NCI-H226 (cell line): ENCODE results near the gene THADA.

Source experiments
- DNase-seq: peaks from one replicate; pipeline ENCODE4 v3.0.0-alpha.2; 2015

THADA gene

DNA sequence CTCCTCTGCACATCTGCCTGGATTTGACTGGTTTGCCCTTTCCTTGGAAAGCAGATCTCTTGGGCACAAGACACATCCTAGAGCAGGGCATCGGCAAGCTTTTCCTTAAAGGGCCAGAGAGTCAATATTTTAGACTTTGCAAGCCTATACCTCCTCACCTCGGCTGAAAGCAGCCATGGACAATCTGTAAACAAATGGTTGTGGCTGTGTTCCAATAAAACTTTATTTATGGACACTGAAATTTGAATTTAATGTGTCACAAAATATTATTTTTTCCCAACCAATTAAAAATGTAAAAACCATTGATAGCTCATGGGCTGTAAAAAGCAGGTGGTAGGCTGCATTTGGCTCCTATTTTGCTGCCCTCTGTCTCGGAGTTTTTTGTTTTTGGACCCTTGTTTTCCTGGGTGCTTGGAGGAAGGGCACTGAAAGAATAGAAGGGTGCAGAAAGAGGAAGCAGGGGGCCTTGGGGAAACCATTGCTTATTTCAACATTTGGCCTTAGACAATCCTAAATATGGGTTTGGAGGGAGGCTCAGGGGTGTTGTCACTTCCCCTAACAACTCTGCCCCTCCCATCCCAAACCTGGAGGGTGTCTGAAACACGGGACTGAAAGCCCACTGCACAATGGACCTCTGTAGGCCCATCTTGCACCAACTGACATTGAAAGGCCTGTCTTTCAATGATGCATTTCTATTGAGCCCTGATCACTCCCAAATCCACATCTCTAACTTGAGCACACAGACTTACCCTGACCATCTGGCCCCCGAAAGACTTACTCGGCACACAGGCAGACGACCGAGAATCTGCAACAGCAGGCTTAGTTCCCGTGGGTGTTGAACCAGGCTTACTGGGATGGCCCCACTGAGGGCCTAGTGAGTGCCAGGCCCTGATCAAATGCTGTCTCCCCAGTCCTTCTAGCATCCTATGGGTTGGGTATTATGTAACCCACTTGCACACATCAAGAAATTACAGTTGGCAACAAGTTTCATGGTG lies 362.3 kb downstream of the THADA start:
- DNase-seq, result no peak

DNA sequence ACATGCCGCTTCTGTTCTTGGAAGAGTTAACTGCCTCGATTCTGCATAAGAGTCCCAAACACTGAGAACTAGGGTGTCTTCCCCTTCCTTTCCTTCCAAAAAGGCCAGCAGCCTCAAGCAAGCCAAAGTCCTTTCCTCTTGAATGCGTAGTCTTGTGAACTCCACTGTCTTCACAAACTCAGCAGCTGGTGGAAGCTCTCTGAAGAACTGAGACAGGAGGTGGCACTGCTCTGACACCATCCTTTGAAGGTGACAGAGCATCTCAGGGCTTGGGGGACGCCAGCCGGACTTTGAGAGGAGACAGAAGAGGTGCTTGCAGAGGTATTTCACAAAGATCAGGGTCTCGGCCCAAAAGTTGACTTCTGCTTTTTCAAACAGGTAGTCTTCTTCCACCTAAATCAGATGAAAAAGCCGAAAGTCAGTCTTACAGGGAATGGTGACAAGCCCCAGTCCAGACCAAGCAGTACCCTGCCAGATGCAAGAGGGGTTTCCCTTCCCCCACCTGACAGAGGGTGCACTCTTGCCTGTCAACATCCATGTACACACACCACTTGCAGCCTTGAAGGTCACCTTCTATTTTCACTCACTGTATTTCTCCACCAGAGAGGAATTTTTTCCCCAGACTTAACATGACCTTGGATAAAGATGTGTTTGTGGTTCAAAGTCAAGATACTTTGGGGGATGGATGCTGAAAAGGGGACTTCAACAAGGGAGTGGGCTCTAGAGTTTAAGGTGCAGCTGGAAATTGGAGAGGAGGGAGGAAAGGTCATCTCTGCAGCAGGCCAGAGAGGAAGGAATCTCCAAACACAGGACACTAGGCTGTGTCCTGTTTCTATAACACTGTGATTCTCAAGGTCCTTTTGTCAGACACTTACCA lies 364.6 kb downstream of the THADA start:
- DNase-seq, result no peak

DNA sequence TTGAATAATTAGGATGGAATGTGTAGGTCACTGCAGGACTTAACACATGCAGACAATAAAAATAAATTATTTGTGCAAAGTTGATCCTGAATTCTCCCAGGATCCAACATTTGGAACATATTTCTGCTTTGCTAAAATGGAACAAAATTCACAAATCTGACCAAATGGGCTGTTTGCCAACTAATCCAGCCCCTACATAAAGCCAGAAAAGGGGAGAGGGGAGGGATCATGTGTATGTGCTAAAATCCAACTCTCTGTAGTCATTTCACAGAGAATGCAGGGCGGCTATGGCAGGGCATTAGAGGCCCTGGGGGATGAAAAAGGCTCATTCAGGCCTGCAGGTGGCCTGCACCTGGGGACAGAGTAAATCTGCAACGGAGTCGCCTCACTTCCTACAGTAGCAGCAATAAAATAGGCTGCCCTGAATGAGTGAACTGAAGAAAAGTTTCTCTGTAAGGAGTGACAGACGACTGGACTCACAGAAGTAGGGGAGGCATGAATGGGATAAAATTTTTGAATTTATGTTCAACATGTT lies 365.4 kb downstream of the THADA start:
- no peak for DNase-seq

DNA sequence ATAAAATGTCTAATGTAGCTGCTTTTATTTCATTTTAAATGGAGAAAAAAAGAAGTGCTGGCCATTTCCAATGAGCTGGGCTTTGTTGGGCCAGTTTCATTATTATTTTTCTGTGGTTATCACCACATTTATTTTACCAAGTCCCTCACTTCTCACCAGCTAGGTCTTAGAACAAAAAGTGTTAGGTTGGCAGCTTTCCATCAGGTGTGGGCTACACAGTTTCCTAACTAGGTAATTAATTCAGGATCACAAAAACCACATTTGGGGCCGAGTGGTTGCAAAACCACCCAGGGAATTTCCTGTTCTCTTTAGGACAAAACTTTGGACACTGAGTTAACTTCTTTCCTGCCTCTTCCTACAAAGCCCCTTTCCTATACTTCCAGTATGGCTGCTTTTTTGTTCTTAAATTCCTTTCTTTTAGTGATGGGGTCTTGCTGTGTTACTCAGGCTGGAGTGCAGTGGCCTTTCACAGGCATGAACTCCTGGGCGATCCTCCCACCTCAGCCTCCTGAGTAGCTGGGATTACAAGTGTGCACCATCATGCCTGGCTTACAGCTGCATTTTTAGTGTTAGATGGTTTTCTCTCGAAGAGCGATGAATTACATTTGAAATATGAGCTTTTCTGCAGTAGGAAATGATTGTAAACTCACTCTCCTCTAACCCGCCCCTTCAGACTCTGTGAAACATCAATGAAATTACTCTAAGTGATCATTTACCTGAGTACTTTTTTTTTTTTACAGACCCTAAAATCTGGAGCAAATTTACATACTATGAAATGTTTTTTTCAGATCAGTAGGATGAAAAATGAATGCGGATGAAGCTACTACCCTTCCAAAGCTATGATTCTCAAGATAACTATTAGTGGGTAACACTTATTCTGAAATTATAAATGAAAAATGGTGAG lies 366.8 kb downstream of the THADA start:
- DNase-seq, result no peak

DNA sequence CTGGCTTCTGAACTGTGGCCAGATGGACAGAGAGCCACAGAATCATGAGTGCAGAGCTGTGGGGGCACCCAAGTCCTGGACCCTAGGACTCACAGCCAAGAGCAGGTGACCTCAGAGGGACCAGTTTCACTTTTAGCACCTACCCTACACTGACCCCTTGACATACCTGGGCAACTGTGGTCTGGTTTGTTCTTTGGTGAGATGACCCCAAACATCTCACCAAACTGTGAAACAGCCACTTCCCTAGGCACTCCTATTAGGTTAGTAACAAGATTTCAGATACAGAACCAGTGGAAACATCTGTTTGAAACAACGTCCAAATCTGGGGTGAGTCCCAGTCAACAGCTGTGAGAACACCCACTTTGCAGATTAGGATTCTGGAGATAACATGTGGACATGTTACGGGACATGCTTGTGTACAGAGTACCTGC lies 367.5 kb downstream of the THADA start:
- DNase-seq, result no peak

DNA sequence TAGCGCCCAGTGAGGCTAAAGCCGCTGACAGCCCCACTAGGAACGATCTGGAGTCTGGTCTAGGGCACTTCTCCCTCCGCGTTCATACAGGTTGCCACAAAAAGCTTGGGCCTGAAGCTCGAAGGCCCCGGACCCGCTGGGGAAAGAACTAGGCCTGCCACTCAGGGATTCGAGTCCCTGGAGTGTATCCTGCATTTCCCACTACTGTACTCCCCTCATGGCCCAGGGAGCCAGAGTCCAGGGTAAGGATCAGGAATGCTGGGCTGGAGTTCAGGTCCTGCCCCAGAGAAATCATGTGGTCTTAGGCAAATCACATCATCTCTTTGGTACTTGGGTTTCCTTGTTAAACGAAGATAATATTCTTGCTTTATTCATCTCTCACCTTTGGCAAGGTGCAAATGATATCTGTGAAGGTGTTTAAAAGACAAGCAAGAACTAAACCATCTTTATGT lies 368.0 kb downstream of the THADA start:
- DNase-seq, result no peak

DNA sequence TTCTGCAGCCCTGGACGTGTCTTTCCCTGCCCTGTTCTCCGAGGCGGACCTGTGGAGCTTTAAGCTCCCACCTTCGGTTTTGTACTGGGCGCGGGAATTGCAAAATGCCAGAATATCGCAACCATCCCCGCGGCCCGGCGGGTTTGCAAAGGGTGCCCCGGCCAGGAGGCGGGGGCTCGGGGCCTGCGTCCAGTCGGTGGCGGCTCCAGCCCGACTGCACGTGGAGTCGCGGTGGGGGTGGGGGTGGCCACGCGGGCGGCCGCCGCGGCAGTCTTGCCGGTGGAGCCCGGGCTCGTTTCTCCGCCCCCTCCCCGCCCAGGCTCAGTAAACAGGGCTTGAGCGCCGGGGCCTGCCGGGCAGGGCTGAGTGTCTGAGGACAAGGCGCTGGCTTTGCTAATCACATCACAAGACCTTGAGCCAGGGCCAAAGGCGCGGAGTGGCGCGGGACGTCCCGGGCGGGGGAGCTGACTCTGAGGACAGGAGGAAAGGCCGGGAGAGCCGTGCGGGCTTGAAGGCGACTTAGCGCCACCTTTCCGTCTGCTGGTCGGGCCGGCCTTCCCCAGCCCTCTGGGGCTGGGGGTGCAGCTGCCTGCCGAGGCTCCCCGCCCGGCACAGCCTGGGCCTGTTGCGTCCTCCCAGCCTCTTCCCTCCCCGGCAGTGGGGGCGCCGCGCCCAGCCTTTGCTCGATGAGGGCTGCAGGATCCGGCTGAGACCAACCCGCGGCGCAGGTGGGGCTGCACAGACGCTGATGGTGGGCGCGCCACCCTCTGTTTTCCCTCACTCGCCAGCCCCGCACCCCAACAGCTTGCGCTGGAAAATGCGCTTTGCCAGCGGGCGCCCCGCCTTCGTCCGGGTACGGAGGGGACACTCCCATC lies 368.6 kb downstream of the THADA start:
- DNase-seq, result peak; percentile 65

DNA sequence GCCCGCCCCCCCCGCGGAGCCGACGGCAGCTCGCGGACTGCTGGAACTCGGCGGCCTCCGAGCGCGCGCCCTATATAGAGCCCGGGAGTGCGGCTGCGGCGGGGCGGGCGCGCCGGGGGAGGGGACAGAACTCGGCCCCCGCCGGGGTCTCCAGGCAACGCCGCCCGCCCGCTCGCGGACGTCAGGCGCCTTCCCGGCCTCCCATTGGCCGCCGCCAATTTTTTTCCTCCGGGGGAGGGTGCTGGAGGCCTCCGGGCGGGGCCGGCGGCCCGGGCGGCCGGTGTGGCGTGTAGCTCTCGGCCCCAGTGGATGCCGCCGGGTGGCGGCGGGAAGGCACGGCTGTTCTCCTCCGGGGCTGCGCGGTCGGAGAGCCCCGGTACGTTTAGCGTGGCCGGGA lies 369.3 kb downstream of the THADA start, which contains the start of gene ZFP36L2:
Gene ZFP36L2, minus strand, starts transcription at position 49 of the 397 bp plus-strand sequence. CDS start 291 bp downstream, outside the sequence.
- DNase-seq, result peak; percentile 94

DNA sequence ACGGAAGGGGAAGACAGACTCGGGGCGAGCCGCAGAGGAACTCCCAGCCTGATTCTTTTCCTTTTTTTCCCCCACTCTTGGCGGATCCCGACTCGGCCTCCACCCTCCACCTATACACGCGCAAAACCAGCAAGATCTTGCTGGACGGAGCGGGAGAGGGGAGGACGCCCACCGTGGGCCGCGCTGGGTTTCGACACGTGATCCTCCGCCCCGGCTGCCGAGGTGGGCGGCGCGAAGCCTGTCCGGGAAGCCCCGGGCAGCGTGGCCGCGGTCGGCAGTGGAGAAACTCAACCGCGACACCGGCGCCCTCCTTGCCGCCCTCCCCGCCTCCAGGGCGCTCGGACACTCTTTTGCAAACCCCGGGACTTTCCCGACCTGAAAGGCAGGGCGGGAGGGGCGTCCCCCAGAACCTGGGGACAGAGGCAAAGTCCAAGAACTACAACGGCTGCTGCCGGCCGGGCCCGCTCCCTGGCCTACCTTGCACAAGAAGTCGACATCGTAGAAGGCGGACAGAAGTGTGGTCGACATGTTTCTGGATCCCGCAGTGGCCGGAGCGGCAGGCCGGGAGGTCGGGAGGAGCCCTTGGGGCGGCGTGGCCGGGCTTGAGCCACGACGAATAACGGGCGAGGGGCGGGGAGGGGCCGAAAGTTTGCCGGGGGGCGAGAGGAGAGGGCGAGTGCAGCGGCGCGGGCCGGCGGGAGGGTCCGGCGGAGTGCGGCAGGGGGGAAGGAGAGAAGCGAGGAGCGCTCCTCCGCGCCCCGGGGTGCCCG lies 369.9 kb downstream of the THADA start:
- peak; percentile 72 for DNase-seq

DNA sequence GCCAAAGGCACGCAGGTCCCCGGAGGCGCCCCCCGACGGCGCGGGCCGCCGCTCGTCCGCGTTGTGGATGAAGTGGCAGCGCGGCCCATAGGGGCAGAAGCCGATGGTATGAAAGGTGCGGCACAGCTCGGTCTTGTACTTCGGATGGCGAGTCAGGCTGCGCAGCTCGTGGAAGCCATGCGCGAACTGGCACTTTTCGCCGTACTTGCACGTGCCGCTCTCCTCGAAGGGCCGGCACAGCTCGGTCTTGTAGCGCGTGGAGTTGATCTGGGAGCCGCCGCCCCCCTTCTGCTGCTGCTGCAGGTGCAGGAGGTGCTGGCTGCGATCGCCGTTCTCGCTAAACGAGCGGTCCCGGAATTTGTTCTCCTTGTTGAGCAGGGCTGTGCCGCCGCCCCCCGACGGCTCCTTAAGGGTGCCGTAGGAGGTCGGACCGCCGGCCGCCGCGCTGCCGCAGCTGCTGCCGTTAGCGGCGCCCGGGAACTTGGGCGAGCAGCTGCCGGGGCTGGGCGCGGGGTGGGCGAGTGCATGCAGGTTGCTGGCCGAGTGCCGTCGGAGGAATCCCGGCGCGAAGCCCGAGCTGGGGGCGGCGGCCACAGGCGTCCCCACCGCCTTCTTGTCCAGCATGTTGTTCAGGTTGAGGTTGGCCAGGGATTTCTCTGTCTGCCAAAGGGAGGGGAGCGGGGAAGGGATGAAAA lies 370.6 kb downstream of the THADA start:
- DNase-seq, result peak; percentile 61

DNA sequence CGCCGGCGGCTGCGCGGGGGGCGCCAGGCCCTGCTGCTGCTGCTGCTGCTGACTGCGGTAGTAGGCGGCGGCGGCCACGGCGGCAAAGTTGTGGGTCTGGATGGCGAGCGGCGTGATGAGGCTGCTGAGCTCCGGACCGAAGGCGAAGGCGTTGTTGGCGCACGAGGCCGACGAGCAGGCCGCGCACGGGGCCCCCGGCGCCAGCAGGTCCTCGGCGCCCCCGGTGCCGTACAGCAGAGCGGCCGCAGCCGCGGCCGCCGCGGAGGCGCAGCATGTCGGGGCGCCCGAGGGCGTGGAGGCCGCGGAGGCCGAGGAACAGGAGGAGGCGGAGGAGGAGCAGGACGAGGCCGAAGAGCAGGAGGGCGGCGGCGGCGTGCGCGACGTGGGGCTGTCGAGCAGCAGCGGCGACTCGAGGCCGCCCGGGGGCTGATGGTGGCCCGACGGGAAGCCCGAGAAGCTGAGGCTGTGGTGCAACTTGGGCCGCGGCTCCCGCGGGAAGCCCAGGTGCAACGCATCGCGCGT lies 371.2 kb downstream of the THADA start:
- peak; percentile 19 for DNase-seq

DNA sequence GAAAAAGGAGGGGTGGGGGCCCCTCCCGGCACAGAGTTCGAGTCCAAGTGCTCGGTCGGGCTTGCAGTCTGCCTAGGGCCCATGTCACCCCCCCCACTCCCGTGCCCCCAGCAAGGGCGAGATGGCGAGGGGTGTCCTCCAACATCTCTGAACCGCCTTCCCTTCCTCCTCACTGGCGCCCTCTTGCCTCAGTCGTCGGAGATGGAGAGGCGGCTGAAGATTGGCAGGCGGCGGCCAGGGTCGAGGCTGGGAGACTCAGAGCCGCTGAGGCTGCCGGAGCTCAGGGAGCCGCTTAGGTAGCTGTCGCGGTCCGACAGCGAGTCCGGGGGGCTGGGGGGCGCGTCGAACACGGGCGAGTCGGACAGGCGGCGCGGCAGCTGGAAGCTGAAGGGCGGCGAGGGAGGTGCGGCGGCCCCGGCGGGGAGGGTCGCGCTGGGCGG lies 371.7 kb downstream of the THADA start:
- DNase-seq, result peak; percentile 64

DNA sequence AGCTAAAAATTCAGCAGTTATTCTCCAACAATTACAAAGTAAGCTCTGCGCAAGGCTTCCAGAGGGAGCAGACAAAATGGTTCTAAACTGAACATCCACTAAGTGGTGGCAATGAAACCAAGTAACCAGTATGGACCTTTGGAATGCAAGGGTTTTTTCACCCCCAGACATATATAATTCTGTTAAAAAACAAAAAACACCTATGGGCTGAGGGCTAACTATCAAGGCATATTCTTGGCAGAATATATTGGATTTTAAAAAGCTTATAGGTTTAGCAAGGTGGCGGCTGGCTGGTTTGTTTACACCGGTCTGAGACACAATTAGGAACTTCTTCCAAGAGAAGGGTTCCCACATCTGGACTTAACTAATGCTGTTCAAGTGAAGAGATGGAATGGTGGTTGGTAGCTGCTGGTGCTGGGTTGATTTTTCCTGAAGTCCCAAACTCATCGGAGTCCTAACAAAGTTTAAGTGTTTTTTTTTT lies 372.3 kb downstream of the THADA start:
- no peak for DNase-seq

DNA sequence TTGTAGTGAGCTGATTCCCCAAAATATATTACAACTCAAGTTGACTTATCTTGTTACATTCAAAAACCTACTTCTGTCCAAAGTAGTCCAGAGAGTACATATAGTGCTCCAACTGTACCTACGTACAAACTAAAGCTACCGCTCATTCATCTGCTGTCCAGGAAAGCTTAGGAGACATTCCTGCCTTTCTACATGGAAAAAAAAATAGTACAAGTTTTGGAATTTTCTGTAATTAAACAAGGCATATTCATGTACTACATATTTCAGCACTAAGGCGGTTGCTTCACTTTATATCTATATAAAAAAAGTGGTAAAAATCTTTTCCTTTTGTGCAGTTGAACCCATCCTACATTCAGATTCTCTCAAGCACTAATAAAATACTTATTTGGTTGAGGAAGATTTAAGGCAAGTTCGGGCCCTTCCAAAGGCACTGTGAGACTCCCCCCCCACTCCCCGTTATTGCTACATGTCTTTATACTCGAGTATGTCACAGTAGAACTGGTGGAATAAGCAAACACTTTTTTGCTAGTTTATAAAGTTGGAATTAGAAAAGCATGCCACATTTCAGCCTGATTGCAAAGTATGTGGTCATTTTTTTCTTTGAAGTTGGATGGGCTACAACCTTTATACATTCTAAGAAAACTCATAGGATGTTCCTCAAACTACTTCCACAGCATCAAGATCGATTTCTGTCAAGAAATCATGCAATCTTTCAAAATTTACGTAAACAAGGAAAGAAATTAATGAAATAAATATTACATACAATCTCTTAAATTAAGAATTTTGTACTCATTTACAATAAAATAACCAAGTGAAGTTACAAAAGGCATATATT lies 373.1 kb downstream of the THADA start:
- no peak for DNase-seq

DNA sequence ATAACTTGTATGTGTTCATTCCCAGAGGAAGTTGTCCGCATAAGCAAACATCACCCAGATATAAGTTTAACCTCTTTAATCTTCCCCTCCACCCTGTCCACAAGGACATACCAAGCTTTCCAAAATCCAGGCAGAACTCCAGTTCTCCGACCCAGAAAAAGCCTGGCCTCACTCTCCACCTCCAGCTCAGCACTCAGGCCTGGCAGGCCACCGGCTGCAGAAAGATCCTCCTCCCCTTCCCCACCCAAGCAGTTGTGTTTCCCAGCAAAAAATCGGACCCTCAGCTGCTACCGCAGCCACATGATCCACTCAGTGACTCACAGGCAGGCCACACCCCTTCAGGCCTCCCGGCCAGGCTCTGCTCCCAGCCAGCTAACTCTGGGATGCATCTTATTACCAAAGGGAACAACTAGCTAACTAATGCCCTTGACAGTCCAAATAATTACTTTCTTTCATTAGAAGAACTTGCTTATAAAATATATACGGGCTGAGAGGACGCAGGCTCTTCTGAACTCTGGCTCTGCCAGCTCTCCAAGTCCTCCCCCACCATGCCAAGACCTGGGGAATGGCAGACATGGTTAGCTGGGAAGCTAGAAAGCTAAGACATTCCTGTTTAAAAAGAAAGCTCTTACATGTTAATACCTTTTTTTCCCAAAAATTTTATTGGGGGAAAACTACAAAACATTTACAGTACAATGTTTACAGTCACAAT lies 373.9 kb downstream of the THADA start:
- DNase-seq, result peak; percentile 81

DNA sequence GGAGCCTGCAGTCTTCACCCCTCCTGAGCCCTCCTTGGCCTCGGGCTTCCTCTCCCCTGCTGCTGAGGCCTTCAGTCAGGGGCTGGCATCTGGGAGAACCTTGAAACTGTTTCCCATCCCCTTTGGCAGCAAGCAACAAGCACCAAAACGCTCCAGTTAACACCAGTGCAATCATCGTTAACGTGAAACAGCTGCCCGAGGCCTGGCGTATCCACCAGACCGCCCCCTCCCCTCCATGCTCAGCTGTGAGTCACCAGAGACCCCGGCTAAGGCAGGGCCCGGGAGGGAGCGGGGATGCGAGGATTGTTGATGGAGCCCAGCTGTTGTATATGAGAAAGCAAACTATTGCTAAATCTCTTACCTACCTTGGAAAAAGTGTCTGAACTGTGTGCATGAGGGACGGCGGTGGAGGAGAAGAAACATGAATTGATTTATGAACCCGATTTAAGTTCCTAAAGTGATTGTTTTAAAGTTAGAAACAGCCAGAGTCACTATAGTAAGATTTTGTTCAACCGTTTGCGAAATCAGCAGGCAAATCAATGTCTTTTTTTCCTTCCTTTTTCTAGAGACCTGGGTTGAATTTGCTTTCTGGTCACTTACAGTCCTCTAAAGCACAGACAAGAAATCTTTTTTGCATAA lies 374.6 kb downstream of the THADA start:
- DNase-seq, result no peak

DNA sequence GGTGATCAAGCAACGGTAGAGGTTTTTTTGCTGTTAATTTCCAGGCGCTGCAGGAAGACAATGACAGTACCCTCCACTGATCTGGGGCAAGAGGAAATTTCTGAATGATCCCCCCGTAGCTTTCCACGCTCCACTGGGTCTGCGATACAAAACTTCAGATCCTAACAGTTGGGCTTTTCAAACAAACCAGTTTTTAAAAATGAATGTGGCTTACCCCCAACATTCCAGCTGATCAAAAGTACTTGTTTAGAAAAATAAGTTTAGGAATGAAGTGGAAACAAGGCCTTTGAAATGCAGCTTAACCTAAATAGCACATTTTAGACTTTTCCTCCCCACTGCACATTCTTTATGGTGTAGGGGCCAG lies 375.1 kb downstream of the THADA start:
- DNase-seq, result no peak
